HepG2 (cell line): Measurements from ENCODE around the gene TBC1D16. TPM values are rescaled to one million over a fixed set of nuclear protein-coding genes. Genes with fewer than 3 reads are reported as not detected.

Source experiments
- ATF7 ChIP-seq, 2 experiments: fragments of 450-650 bp in 1 of 2; sonication (generic) in 1 of 2; formaldehyde crosslinking in 1 of 2; IDR thresholded peaks; 2 replicates each; pipeline versions ENCODE4 v1.4.0 to v1.6.1; 2016 to 2020; ENCODE audit warnings: antibody characterized with exemption in 1 of 2, mild to moderate bottlenecking in 1 of 2, missing genetic modification reagents in 1 of 2
- HNF1A ChIP-seq, 2 experiments: sonication (generic) in 1 of 2; formaldehyde crosslinking in 1 of 2; IDR thresholded peaks; 2 replicates each; pipeline versions ENCODE4 v1.4.0 to v1.6.1; 2016 to 2020; ENCODE audit warnings: borderline replicate concordance in 1 of 2, low read depth in 1 of 2, mild to moderate bottlenecking in 1 of 2, missing genetic modification reagents in 1 of 2
- MLX ChIP-seq: IDR thresholded peaks from 2 replicates; pipeline ENCODE4 v1.6.1; 2016
- RERE ChIP-seq: IDR thresholded peaks from 2 replicates; pipeline ENCODE4 v1.6.1; 2016; ENCODE audit warnings: low read depth, missing genetic modification reagents, missing compliant biosample characterization
- REXO4 ChIP-seq: sonication (generic); formaldehyde crosslinking; IDR thresholded peaks from 2 replicates; pipeline ENCODE4 v1.8.0; 2022; ENCODE audit warnings: missing genetic modification reagents, mild to moderate bottlenecking, borderline replicate concordance
- STAT6 ChIP-seq: sonication (generic); formaldehyde crosslinking; IDR thresholded peaks from 2 replicates; pipeline ENCODE4 v1.4.0; 2020; ENCODE audit warnings: missing genetic modification reagents, mild to moderate bottlenecking, borderline replicate concordance
- ZNF275 ChIP-seq: sonication (generic); formaldehyde crosslinking; IDR thresholded peaks from 2 replicates; pipeline ENCODE4 v1.8.0; 2022; ENCODE audit warnings: missing genetic modification reagents, mild to moderate bottlenecking, inconsistent platforms, borderline replicate concordance
- ZNF441 ChIP-seq: sonication (generic); formaldehyde crosslinking; IDR thresholded peaks from 2 replicates; pipeline ENCODE4 v1.7.0; 2021; ENCODE audit warnings: missing genetic modification reagents, borderline replicate concordance
- ZUFSP ChIP-seq: sonication (generic); formaldehyde crosslinking; IDR thresholded peaks from 2 replicates; pipeline ENCODE4 v1.9.0; 2021; ENCODE audit warnings: missing genetic modification reagents, mild to moderate bottlenecking, borderline replicate concordance
- polyA plus RNA-seq, 8 experiments: library from polyadenylated mRNA; depleted of rRNA in 3 of 8; stranded (reverse) in 7 of 8; unstranded in 1 of 8; fragments of >200 nt; fragmentation: Illumina TruSeq in 4 of 8; extraction: Trizol in 4 of 8; gene quantifications; 2 replicates each; pipeline versions ENCODE4 v1.2.1 to v1.2.3, GENCODE V29; 2011 to 2016; ENCODE audit warnings: low read depth in 4 of 8, missing spikeins in 1 of 8, mixed read lengths in 1 of 8; ENCODE audit not compliant: insufficient read depth in 1 of 8
- total RNA-seq, 5 experiments: library from RNA; depleted of rRNA; stranded (reverse); fragments of >200 nt; fragmentation: Illumina TruSeq; extraction: Trizol; gene quantifications; 2 replicates each; pipeline ENCODE4 v1.2.3, GENCODE V29; 2016; ENCODE audit warnings: low read depth in 1 of 5

TBC1D16 gene
- total and polyA plus RNA-seq, 2 of the 13 experiments (the other 11 are each of a cell fraction or from before 2014, with no cell fraction given), result 14.9 to 24.9 TPM

- TF ChIP-seq STAT6 (CRISPR knock-in tag) (no peak), ATF7 (IDR thresholded peaks at IDR 0.05) (no peak), ATF7 (CRISPR knock-in tag; IDR thresholded peaks at IDR 0.05) (no peak), ZUFSP (CRISPR knock-in tag) (no peak), ZNF441 (CRISPR knock-in tag) (no peak), ZNF275 (CRISPR knock-in tag) (no peak), HNF1A (IDR thresholded peaks at IDR 0.05; ENCODE audit: low read depth) (peak; percentile 58; the same call in 1 of the 2 replicates), HNF1A (CRISPR knock-in tag; IDR thresholded peaks at IDR 0.05; ENCODE audit: borderline replicate concordance) (peak; percentile 73; the same call in 1 of the 2 replicates), RERE (CRISPR knock-in tag) (no peak), REXO4 (CRISPR knock-in tag) (no peak), MLX (CRISPR knock-in tag) (no peak)
Observed at GRCh38 chr17:80018917-80019651, 16.6 kb downstream of the TBC1D16 start (continued).
